Measurements from ENCODE around the gene PPP2R2C. TPM values are rescaled to one million over a fixed set of nuclear protein-coding genes. Genes with fewer than 3 reads are reported as not detected.
A peak's percentile ranks its signal among the peaks of the same experiment; 100 is the strongest.

PPP2R2C gene
- polyA plus RNA-seq, 1 donor (not counting 4 experiments of a cell fraction or from before 2014, with no cell fraction given) = 12.3 TPM

- DNase-seq (ENCODE audit: low read depth, low spot score) (no peak), FAIRE-seq (no peak)
- Histone ChIP-seq H3K79me2 (ENCODE audit: control insufficient read depth, insufficient read depth, low read length) (no peaks in the 10 kb centered on the region), H3K9ac (ENCODE audit: control insufficient read depth, extremely low read depth, insufficient read depth, low read length) (no peak overlapping the region), H4K20me1 (ENCODE audit: control insufficient read depth, extremely low read depth, insufficient read depth, low read length) (no peaks in the 10 kb centered on the region), H3K9me3 (ENCODE audit: control insufficient read depth, low read depth, low read length) (no peaks in the 10 kb centered on the region), H3K4me3 (ENCODE audit: control insufficient read depth in 2 of 3, extremely low read depth in 1 of 3, insufficient read depth in 2 of 3, low read depth in 1 of 3, low read length in 3 of 3) (no peak overlapping the region), H3K9me1 (ENCODE audit: control insufficient read depth, extremely low read depth, insufficient read depth, low read length) (no peaks in the 10 kb centered on the region), H3K27ac (ENCODE audit: control insufficient read depth, insufficient read depth, low read length) (no peak overlapping the region), H3K4me1 (ENCODE audit: control insufficient read depth, extremely low read depth, insufficient read depth, low read length) (no peaks in the 10 kb centered on the region), H3K27me3 (ENCODE audit: control insufficient read depth, extremely low read depth, insufficient read depth, low read length) (no peaks in the 10 kb centered on the region), H3K36me3 (ENCODE audit: control insufficient read depth in 2 of 2, extremely low read depth in 1 of 2, insufficient read depth in 2 of 2, low read length in 2 of 2) (no peaks in the 10 kb centered on the region), H3K4me2 (ENCODE audit: control insufficient read depth, extremely low read depth, insufficient read depth, low read depth, low read length) (no peak overlapping the region), H2AFZ (ENCODE audit: control insufficient read depth, low read length) (no peak overlapping the region)
- peak in 1 of 3 experiments; percentile 20 for TF ChIP-seq CTCF (optimal IDR thresholded peaks at IDR 0.05 in 1 of 3, IDR thresholded peaks at IDR 0.05 in 1 of 3, conservative IDR thresholded peaks at IDR 0.05 in 1 of 3; ENCODE audit: extremely low read depth in 1 of 3, insufficient read depth in 2 of 3, low read length in 3 of 3)
- no peak for TF ChIP-seq EZH2 (IDR thresholded peaks at IDR 0.05; ENCODE audit: low read length)
- dilution Hi-C loops (cut with MboI; ENCODE audit: extremely low pct_ligation_motif_present, low sequenced_read_pairs) = no loop called here
Observed at GRCh38 chr4:6427439-6428090, 44.8 kb downstream of the PPP2R2C start.

- Histone ChIP-seq H3K9ac (ENCODE audit: control insufficient read depth, extremely low read depth, insufficient read depth, low read length) (no peak overlapping the region), H3K36me3 (ENCODE audit: control insufficient read depth in 2 of 2, extremely low read depth in 1 of 2, insufficient read depth in 2 of 2, low read length in 2 of 2) (no peaks in the 10 kb centered on the region), H4K20me1 (ENCODE audit: control insufficient read depth, extremely low read depth, insufficient read depth, low read length) (no peaks in the 10 kb centered on the region), H2AFZ (ENCODE audit: control insufficient read depth, low read length) (no peak overlapping the region), H3K4me1 (ENCODE audit: control insufficient read depth, extremely low read depth, insufficient read depth, low read length) (no peaks in the 10 kb centered on the region), H3K4me2 (ENCODE audit: control insufficient read depth, extremely low read depth, insufficient read depth, low read depth, low read length) (no peak overlapping the region), H3K4me3 (ENCODE audit: control insufficient read depth in 2 of 3, extremely low read depth in 1 of 3, insufficient read depth in 2 of 3, low read depth in 1 of 3, low read length in 3 of 3) (no peak overlapping the region), H3K9me1 (ENCODE audit: control insufficient read depth, extremely low read depth, insufficient read depth, low read length) (no peaks in the 10 kb centered on the region), H3K9me3 (ENCODE audit: control insufficient read depth, low read depth, low read length) (no peaks in the 10 kb centered on the region), H3K27ac (ENCODE audit: control insufficient read depth, insufficient read depth, low read length) (no peak overlapping the region), H3K79me2 (ENCODE audit: control insufficient read depth, insufficient read depth, low read length) (no peaks in the 10 kb centered on the region), H3K27me3 (ENCODE audit: control insufficient read depth, extremely low read depth, insufficient read depth, low read length) (no peaks in the 10 kb centered on the region)
- TF ChIP-seq CTCF (optimal IDR thresholded peaks at IDR 0.05 in 1 of 3, IDR thresholded peaks at IDR 0.05 in 1 of 3, conservative IDR thresholded peaks at IDR 0.05 in 1 of 3; ENCODE audit: extremely low read depth in 1 of 3, insufficient read depth in 2 of 3, low read length in 3 of 3) (no peak), EZH2 (IDR thresholded peaks at IDR 0.05; ENCODE audit: low read length) (no peak)
- no peak for DNase-seq (ENCODE audit: low read depth, low spot score)
- no peak for FAIRE-seq
- dilution Hi-C loops (cut with MboI; ENCODE audit: extremely low pct_ligation_motif_present, low sequenced_read_pairs) = no loop called here
Observed at GRCh38 chr4:6426571-6427438, 45.6 kb downstream of the PPP2R2C start.
